ENCODE data around the gene BPIFB3.

The BPIFB3 gene

GRCh38 chr20:33061658-33062028 lies 7.9 kb downstream of the BPIFB3 start:
- DNase-seq = no peak

GRCh38 chr20:33062105-33062824 lies 8.6 kb downstream of the BPIFB3 start:
- DNase-seq = peak in 1 of 56 donors; percentile 8

GRCh38 chr20:33062825-33063149 lies 9.1 kb downstream of the BPIFB3 start:
- DNase-seq = no peak

GRCh38 chr20:33063271-33063670 lies 9.6 kb downstream of the BPIFB3 start:
- no peak for DNase-seq

DNA sequence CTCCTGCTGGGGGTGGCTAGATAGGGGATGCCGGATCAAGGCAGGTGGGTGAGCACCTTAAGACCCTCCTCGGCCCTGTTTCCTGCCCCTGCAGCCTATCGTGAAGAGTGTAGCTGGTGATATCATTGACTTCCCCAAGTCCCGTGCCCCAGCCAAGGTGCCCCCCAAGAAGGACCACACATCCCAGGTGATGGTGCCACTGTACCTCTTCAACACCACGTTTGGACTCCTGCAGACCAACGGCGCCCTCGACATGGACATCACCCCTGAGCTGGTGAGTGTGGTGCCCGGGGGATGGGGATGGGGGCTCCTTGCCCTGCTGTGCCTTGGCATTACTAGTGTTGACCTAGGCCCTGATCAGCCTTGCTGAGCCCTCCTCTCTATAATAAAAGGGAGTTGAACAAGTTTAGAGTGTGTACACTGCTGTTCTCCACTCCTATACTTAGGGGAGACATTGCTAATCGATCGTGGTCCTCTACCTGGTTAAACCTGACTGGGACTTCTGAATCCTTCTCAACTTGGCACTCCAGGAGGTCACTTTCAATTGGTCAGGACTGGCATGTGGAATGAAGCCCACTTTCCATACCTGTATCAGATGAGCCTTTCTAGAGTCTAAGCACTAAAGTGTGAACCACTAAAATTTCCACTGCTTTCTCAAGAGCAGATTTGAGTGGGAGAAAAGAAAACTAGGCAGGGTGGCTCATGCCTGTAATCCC lies 11.0 kb downstream of the BPIFB3 start:
- DNase-seq = no peak

GRCh38 chr20:33065785-33066184 lies 12.1 kb downstream of the BPIFB3 start:
- no peak for DNase-seq

GRCh38 chr20:33067806-33068205 lies 14.1 kb downstream of the BPIFB3 start:
- DNase-seq = no peak

- DNase-seq = no peak
Observed at GRCh38 chr20:33068251-33068939, 14.7 kb downstream of the BPIFB3 start.

DNA sequence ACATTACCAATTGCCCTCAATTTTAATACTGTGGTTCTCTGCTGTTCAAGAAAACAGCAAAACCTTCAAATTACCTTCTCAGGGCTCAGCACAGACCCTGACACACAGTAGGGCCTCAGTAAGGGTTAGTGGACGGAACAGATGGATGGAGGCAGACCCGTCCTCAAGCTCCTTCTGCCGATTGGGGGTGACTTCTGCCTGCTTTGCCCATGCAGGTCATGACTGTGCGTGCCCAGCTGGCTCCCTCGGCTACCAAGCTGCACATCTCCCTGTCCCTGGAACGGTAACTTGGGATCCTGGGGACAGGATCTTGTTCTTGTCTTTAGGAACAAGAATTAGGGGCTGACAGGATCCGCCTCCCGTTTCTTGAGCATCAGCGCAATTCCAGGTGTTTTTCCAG lies 16.0 kb downstream of the BPIFB3 start:
- DNase-seq = no peak

GRCh38 chr20:33070111-33071053 lies 16.7 kb downstream of the BPIFB3 start:
- DNase-seq = no peak

- no peak for DNase-seq
Observed at GRCh38 chr20:33071198-33071597, 17.5 kb downstream of the BPIFB3 start.

DNA sequence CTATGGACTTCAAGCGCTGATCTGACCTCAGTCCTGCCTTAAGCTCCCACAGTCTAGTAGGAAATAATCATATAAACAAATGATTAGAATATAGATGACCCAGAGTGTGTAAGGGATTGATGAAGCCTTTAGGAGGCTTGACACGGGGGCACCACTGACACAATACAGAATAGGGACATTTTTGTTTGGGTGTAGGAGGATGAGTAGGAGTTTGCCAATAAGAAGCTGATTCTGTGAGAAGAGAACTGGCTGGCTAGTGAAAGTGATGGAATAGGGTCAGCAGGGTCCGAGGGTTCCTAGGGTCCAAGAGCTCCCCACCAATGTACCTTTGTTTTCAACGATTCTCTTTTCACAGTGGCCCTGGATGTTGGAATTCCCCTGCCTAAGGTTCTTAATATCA lies 18.7 kb downstream of the BPIFB3 start:
- no peak for DNase-seq

- no peak for DNase-seq
Observed at GRCh38 chr20:33072813-33073212, 19.1 kb downstream of the BPIFB3 start.

DNA sequence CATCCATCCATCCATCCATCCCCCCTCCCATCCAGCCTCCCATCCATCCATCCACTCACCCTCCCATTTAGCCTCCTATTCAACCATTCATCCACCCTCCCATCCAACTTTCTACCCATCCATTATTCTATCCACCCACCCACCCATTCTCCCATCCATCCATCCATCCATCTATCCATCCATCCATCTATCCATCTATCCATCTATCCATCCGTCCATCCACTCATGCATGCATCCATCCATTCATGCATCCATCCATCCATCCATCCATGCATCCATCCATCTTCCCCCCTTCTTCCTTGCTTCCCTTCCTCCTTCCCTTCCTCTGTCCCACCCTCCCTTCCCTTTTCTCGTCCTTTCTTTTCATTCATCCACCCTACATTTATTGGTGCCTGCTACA lies 21.0 kb downstream of the BPIFB3 start:
- no peak for DNase-seq

DNA sequence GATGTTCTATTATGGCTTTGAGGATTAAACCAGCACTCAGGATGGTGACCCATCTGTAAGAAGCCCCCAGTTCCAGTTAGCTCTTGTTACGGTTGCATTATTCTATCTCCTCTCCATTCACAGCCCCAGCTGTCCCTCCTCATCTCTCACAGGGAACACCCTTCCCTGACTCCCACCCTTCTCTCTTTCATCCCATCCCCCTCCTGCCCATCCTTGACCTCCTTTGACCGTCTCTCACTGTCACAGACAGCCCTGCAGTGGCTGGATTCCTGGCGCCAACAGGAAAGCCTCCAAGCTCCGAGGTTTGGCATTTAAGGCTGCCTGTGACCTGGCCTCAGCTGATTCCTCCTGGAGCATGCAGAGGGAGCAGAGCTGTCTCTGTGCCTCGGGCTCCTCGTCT lies 21.6 kb downstream of the BPIFB3 start:
- no peak for DNase-seq

DNA sequence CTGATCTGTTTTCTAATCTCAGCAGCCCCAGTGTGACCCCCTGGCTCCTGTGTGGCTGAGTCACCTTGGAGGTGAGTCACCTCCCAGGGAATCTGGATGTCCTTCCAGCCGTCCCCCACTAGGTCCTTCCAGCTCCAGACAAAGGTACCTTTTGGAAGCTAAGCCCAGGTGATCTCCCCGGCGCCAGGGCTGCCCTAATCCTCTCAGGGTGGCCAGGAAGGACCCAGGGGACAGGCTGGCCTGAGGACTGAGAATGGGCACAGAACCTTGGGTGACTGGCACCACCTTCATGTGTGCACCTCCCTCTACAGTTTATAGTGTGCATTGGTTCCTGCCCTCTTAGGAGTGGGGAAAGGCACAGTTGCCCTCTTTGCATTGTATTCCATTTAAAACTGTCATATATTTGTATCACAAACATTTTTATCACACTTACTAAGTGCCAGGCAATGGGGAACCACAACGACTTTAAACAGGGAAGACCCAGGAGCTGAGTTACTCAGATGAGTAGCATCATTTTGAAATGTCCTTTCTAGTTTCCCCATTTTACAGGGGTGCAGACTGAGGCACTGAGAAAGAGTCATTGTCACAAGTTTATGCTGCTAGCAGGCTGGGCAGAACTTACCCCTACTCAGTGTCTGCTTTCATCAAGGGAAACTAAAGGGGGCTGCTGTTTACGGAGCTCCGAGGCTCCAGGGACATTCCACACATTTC lies 23.1 kb downstream of the BPIFB3 start:
- peak in 4 of 56 donors; percentile 2 to 13 (median 7) for DNase-seq

- DNase-seq = no peak
Observed at GRCh38 chr20:33079259-33079658, 25.6 kb downstream of the BPIFB3 start, which contains the start of gene BPIFB4. BPIFB4 (plus strand) TSS chr20:33079643; CDS start chr20:33081527, 1,884 bp downstream.

DNA sequence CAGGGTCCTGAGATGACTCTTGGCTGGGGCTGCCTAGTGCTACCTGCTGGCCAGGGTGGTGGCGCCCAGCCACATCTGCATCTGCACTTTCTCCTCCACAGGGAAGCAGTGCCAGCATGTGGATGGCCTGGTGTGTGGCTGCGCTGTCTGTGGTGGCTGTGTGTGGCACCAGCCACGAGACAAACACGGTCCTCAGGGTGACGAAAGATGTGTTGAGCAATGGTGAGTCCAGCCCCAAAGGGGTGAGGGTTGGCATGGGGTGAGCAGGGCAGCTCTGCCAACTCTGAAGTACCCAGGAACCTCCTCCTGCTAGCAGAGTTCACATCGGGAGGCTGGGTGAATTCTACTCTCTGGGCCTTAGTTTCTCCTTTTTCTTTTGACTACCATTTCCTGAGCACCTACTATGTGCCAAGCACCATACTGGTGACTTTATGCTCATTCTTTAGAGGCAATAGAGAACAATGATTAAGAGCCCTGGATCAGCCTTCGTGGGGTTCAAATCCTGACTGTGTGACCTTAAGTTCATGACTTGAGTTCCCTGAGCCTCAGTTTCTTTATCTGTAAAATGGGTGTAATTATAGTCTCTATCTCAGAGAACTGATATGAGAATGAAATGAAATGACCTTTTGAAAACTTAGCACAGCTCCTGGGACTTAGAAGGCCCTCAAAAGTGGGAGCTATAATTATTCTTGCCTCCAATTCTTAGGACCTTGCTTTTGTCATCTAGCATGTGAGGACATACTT lies 27.9 kb downstream of the BPIFB3 start:
- DNase-seq = no peak

- no peak for DNase-seq
Observed at GRCh38 chr20:33082546-33082945, 28.8 kb downstream of the BPIFB3 start.
